RWPE2 (cell line): ENCODE measurements around the gene CCDC192.

ENCODE experiments used
- ATAC-seq: fragments of 200-7000 bp; cut with Tn5 transposase; 3 replicates; pipeline ENCODE4 v1.9.1; 2021; ENCODE audit warnings: low read depth
- DNase-seq: peaks from one replicate; pipeline ENCODE4 v3.0.0-alpha.2; 2020; ENCODE audit warnings: low spot score
- H3K27ac ChIP-seq: fragments of 450-650 bp; 2 replicates; pipeline ENCODE4 v1.5.1; 2017; ENCODE audit warnings: mild to moderate bottlenecking; ENCODE audit not compliant: poor library complexity, severe bottlenecking
- H3K27me3 ChIP-seq: fragments of 250-450 bp; sonication (Bioruptor Pico); 2 replicates; pipeline ENCODE4 v1.5.1; 2021; ENCODE audit warnings: mild to moderate bottlenecking, moderate library complexity; ENCODE audit not compliant: insufficient read depth, poor library complexity, severe bottlenecking
- H3K36me3 ChIP-seq: fragments of 250-450 bp; sonication (Bioruptor Pico); 2 replicates; pipeline ENCODE4 v1.5.1; 2020; ENCODE audit warnings: low read depth, mild to moderate bottlenecking, moderate library complexity
- H3K4me1 ChIP-seq: fragments of 250-450 bp; sonication (Bioruptor Pico); 2 replicates; pipeline ENCODE4 v1.5.1; 2021; ENCODE audit warnings: mild to moderate bottlenecking, moderate library complexity; ENCODE audit not compliant: insufficient read depth, poor library complexity, severe bottlenecking
- H3K4me3 ChIP-seq: fragments of 250-450 bp; sonication (Bioruptor Pico); 2 replicates; pipeline ENCODE4 v1.5.1; 2021; ENCODE audit warnings: mild to moderate bottlenecking, moderate library complexity; ENCODE audit not compliant: severe bottlenecking
- H3K9me3 ChIP-seq: fragments of 250-450 bp; sonication (Bioruptor Pico); 2 replicates; pipeline ENCODE4 v1.5.1; 2021; ENCODE audit warnings: mild to moderate bottlenecking, moderate library complexity; ENCODE audit not compliant: severe bottlenecking
- TF ChIP-seq, protein P1 (sequence below): fragments of 450-650 bp; IDR thresholded peaks from one replicate; pipeline ENCODE4 v1.5.1; 2017; ENCODE audit warnings: mild to moderate bottlenecking, moderate library complexity; ENCODE audit not compliant: poor library complexity, severe bottlenecking

The CCDC192 gene

DNA sequence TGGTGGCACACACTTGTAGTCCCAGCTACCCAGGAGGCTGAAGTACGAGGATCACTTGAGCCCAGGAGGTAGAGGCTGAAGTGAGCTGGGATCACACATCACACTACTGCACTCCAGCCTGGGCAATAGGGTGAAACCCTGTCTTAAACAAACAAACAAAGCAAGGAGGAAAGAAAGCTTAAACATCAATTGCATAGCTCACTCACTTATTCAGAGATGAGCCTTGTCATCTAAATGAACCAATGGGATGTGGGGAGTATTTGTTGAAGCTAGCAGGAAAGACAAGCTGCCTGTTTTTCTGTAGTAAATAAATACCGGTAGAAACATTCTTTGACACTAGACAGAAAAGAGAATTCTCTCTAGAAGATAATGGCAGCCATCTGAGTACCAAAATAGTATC, 219.4 kb downstream of the CCDC192 start:
- H3K9me3 ChIP-seq: no peaks in the 10 kb centered on the region
- no peak for DNase-seq
- no peaks in the 10 kb centered on the region for H3K27me3 ChIP-seq
- TF ChIP-seq, protein P1, sequence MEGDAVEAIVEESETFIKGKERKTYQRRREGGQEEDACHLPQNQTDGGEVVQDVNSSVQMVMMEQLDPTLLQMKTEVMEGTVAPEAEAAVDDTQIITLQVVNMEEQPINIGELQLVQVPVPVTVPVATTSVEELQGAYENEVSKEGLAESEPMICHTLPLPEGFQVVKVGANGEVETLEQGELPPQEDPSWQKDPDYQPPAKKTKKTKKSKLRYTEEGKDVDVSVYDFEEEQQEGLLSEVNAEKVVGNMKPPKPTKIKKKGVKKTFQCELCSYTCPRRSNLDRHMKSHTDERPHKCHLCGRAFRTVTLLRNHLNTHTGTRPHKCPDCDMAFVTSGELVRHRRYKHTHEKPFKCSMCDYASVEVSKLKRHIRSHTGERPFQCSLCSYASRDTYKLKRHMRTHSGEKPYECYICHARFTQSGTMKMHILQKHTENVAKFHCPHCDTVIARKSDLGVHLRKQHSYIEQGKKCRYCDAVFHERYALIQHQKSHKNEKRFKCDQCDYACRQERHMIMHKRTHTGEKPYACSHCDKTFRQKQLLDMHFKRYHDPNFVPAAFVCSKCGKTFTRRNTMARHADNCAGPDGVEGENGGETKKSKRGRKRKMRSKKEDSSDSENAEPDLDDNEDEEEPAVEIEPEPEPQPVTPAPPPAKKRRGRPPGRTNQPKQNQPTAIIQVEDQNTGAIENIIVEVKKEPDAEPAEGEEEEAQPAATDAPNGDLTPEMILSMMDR: no peak
- H3K4me1 ChIP-seq: peaks cover 4% of the 10 kb centered on the region
- no peaks in the 10 kb centered on the region for H3K36me3 ChIP-seq
- H3K27ac ChIP-seq: no peak overlapping the region
- no peak overlapping the region for H3K4me3 ChIP-seq
- ATAC-seq: no peak

GRCh38 chr5:127923804-127924570, 220.8 kb downstream of the CCDC192 start:
- ATAC-seq (no peak), DNase-seq (no peak)
- Histone ChIP-seq H3K4me3 (no peak overlapping the region), H3K27ac (no peak overlapping the region), H3K27me3 (no peaks in the 10 kb centered on the region), H3K36me3 (no peaks in the 10 kb centered on the region), H3K4me1 (peaks cover 4% of the 10 kb centered on the region), H3K9me3 (no peaks in the 10 kb centered on the region)
- TF ChIP-seq, protein P1: no peak

- H3K4me3 ChIP-seq: no peak overlapping the region
- no peaks in the 10 kb centered on the region for H3K36me3 ChIP-seq
- H3K27ac ChIP-seq: no peak overlapping the region
- no peaks in the 10 kb centered on the region for H3K27me3 ChIP-seq
- DNase-seq (no peak), ATAC-seq (no peak)
- TF ChIP-seq, protein P1: no peak
- no peaks in the 10 kb centered on the region for H3K9me3 ChIP-seq
- H3K4me1 ChIP-seq: peaks cover 4% of the 10 kb centered on the region
Observed at GRCh38 chr5:127924606-127925005, 221.4 kb downstream of the CCDC192 start.

GRCh38 chr5:127925916-127926315, 222.7 kb downstream of the CCDC192 start:
- TF ChIP-seq, protein P1: no peak
- peaks cover 10% of the 10 kb centered on the region for H3K4me1 ChIP-seq
- no peaks in the 10 kb centered on the region for H3K36me3 ChIP-seq
- no peak overlapping the region for H3K4me3 ChIP-seq
- DNase-seq (no peak), ATAC-seq (peak; percentile 82)
- no peaks in the 10 kb centered on the region for H3K9me3 ChIP-seq
- H3K27ac ChIP-seq: no peak overlapping the region
- no peaks in the 10 kb centered on the region for H3K27me3 ChIP-seq

DNA sequence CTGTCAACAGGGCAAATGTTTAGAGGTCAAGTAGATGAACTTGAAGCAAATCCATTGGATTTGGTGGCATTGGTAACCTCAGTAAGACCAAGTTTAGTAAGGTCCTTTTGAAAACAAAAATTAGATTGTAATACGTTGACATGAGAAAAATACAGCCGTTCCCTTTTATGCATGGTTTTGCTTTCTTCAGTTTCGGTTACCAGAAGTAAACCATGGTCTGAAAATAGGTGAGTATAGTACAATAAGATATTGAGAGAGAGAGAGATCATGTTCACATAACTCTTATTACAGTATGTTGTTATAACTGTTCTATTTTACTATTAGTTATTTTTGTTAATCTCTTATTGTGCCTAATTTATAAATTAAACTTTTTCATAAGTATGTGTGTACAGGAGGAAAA, 223.8 kb downstream of the CCDC192 start:
- no peak overlapping the region for H3K4me3 ChIP-seq
- no peak overlapping the region for H3K27ac ChIP-seq
- no peaks in the 10 kb centered on the region for H3K36me3 ChIP-seq
- TF ChIP-seq, protein P1: no peak
- ATAC-seq: no peak
- no peaks in the 10 kb centered on the region for H3K27me3 ChIP-seq
- H3K4me1 ChIP-seq: peaks cover 10% of the 10 kb centered on the region
- H3K9me3 ChIP-seq: no peaks in the 10 kb centered on the region
- DNase-seq: no peak
